Esophagus squamous epithelium (tissue), 4 donors: ENCODE results near the gene MT1A.

ENCODE experiments used
- POLR2A ChIP-seq, 4 donors: fragments of 450-650 bp; IDR thresholded peaks; one replicate each; pipeline ENCODE4 v1.6.1; 2017; ENCODE audit warnings: antibody characterized with exemption in 4 of 4, mild to moderate bottlenecking in 4 of 4, moderate library complexity in 3 of 4
- TF ChIP-seq, protein P1 (sequence below), 6 experiments: fragments of 450-650 bp in 4 of 6; fragments of 200-600 bp in 2 of 6; sonication (generic) in 2 of 6; IDR thresholded peaks; one replicate each; pipeline ENCODE4 v1.5.1; 2016 to 2019; ENCODE audit warnings: antibody characterized with exemption in 6 of 6, mild to moderate bottlenecking in 4 of 6, moderate library complexity in 4 of 6

DNA sequence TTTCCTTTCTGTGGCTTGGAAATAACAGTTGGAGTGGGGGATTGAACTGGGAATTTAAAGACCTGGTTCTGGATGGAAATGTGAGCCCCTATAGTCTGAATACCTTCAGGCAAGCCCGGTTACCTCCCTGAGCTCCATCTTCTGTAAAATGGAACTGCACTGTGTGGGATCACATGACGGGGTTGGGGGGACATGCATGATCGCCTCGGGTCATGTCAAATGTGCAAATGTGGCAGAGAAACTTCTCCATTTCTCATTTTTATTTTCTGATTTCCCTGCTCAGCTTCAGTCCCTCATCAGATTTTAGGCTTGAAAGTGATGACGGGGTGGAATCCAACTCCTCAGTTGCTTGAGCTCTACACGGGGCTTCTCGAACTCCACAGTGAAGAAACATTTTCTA lies 14.8 kb downstream of the MT1A start:
- TF ChIP-seq, protein P1, sequence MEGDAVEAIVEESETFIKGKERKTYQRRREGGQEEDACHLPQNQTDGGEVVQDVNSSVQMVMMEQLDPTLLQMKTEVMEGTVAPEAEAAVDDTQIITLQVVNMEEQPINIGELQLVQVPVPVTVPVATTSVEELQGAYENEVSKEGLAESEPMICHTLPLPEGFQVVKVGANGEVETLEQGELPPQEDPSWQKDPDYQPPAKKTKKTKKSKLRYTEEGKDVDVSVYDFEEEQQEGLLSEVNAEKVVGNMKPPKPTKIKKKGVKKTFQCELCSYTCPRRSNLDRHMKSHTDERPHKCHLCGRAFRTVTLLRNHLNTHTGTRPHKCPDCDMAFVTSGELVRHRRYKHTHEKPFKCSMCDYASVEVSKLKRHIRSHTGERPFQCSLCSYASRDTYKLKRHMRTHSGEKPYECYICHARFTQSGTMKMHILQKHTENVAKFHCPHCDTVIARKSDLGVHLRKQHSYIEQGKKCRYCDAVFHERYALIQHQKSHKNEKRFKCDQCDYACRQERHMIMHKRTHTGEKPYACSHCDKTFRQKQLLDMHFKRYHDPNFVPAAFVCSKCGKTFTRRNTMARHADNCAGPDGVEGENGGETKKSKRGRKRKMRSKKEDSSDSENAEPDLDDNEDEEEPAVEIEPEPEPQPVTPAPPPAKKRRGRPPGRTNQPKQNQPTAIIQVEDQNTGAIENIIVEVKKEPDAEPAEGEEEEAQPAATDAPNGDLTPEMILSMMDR (IDR thresholded peaks at IDR 0.05) = no peak
- TF ChIP-seq POLR2A (IDR thresholded peaks at IDR 0.05) = no peak
